SU-DHL-6 (cell line): ENCODE results near the gene TMEM43.

Source experiments
- CTCF ChIP-seq: fragments of 200-600 bp; sonication (generic); IDR thresholded peaks from one replicate; pipeline ENCODE4 v1.5.1; 2017; ENCODE audit warnings: antibody characterized with exemption, mild to moderate bottlenecking, low read length, moderate library complexity; ENCODE audit not compliant: insufficient read depth, poor library complexity, severe bottlenecking
- EZH2phosphoT487 ChIP-seq: fragments of 200-600 bp; sonication (generic), shearing (Covaris generic); conservative IDR thresholded peaks from 2 replicates; pipeline ENCODE4 v1.6.1; 2018; ENCODE audit warnings: mild to moderate bottlenecking, antibody characterized with exemption, low read length, moderate library complexity, mixed read lengths

GRCh38 chr3:14132120-14132519 lies 7.3 kb downstream of the TMEM43 start:
- TF ChIP-seq CTCF (no peak), EZH2phosphoT487 (no peak)
